GM12878 (cell line): ENCODE data around the gene SLC35F2. TPM values are rescaled to one million over a fixed set of nuclear protein-coding genes. Genes with fewer than 3 reads are reported as not detected.

Source experiments
- BHLHE40 ChIP-seq, 2 experiments: fragments of 450-650 bp in 1 of 2; IDR thresholded peaks; 2 replicates each; pipeline ENCODE4 v1.6.1; 2011 to 2017; ENCODE audit warnings: low read depth in 2 of 2, borderline replicate concordance in 1 of 2, improper control_type of control experiment in 1 of 2, low read length in 1 of 2, mild to moderate bottlenecking in 1 of 2
- CBFB ChIP-seq: IDR thresholded peaks from 2 replicates; pipeline ENCODE4 v1.6.1; 2016; ENCODE audit warnings: antibody characterized with exemption, low read depth
- EP300 ChIP-seq, 2 experiments: fragments of 150-350 bp in 1 of 2; IDR thresholded peaks; 2 replicates each; pipeline ENCODE4 v1.6.1; 2011 to 2012; ENCODE audit warnings: low read depth in 2 of 2, low read length in 2 of 2, borderline replicate concordance in 1 of 2, improper control_type of control experiment in 1 of 2, inconsistent platforms in 1 of 2; ENCODE audit not compliant: control insufficient read depth in 1 of 2
- GATAD2B ChIP-seq: fragments of 450-650 bp; conservative IDR thresholded peaks from 2 replicates; pipeline ENCODE4 v1.6.1; 2017; ENCODE audit warnings: low read depth, mild to moderate bottlenecking, moderate library complexity
- JUND ChIP-seq: IDR thresholded peaks from 2 replicates; pipeline ENCODE4 v1.6.1; 2012; ENCODE audit warnings: low read depth, mild to moderate bottlenecking, low read length, improper control_type of control experiment, moderate library complexity
- MEF2A ChIP-seq: IDR thresholded peaks from 2 replicates; pipeline ENCODE4 v1.6.1; 2011; ENCODE audit warnings: low read depth, mild to moderate bottlenecking, low read length, moderate library complexity; ENCODE audit not compliant: insufficient read depth
- MTA3 ChIP-seq: IDR thresholded peaks from 2 replicates; pipeline ENCODE4 v1.6.1; 2012; ENCODE audit warnings: low read length, inconsistent platforms, borderline replicate concordance
- NFIC ChIP-seq: IDR thresholded peaks from 2 replicates; pipeline ENCODE4 v1.6.1; 2012; ENCODE audit warnings: low read depth, mild to moderate bottlenecking, inconsistent platforms, low read length, moderate library complexity
- NFYB ChIP-seq: IDR thresholded peaks from 2 replicates; pipeline ENCODE4 v1.6.1; 2011; ENCODE audit warnings: low read depth, mild to moderate bottlenecking, low read length, improper control_type of control experiment, moderate library complexity; ENCODE audit not compliant: insufficient read depth
- NR2C1 ChIP-seq: fragments of 450-650 bp; IDR thresholded peaks from 2 replicates; pipeline ENCODE4 v1.6.1; 2017; ENCODE audit warnings: antibody characterized with exemption, mild to moderate bottlenecking, moderate library complexity
- SIX5 ChIP-seq: IDR thresholded peaks from 2 replicates; pipeline ENCODE4 v1.6.1; 2011; ENCODE audit warnings: mild to moderate bottlenecking, low read depth, low read length, moderate library complexity; ENCODE audit not compliant: severe bottlenecking
- SMARCA5 ChIP-seq: fragments of 450-650 bp; IDR thresholded peaks from 2 replicates; pipeline ENCODE4 v1.6.1; 2017; ENCODE audit warnings: mild to moderate bottlenecking
- ZNF24 ChIP-seq: fragments of 450-650 bp; IDR thresholded peaks from 2 replicates; pipeline ENCODE4 v1.6.1; 2017; ENCODE audit warnings: antibody characterized with exemption, mild to moderate bottlenecking
- ZNF384 ChIP-seq: IDR thresholded peaks from 2 replicates; pipeline ENCODE4 v1.6.1; 2012; ENCODE audit warnings: low read depth, mild to moderate bottlenecking, low read length, improper control_type of control experiment, borderline replicate concordance
- ZSCAN29 ChIP-seq: fragments of 450-650 bp; IDR thresholded peaks from 2 replicates; pipeline ENCODE4 v1.6.1; 2017; ENCODE audit warnings: mild to moderate bottlenecking, moderate library complexity
- polyA plus RNA-seq, 11 experiments: library from polyadenylated mRNA; depleted of rRNA in 4 of 11; unstranded in 6 of 11; stranded (reverse) in 5 of 11; fragments of >200 nt; fragmentation: Nextera tagmentation in 4 of 11; fragmentation: Illumina TruSeq in 1 of 11; extraction: Ambion mirVana in 4 of 11; extraction: Trizol in 1 of 11; gene quantifications; 1 replicate in 1 of 11; 2 replicates in 10 of 11; pipeline versions ENCODE4 v1.2.1 to v1.2.3, GENCODE V29; 2011 to 2016; ENCODE audit warnings: inconsistent platforms in 2 of 11, missing spikeins in 2 of 11, low read depth in 1 of 11
- total RNA-seq, 4 experiments: library from RNA; depleted of rRNA in 3 of 4; stranded (reverse); fragments of >200 nt in 3 of 4; fragmentation: Illumina TruSeq in 1 of 4; extraction: Trizol in 1 of 4; gene quantifications; 2 replicates each; pipeline versions ENCODE4 v1.2.1 to v1.2.3, GENCODE V29; 2013 to 2021
- TF ChIP-seq, protein P1 (sequence below): fragments of 450-650 bp; IDR thresholded peaks from 2 replicates; pipeline ENCODE4 v1.6.1; 2017; ENCODE audit warnings: mild to moderate bottlenecking, low read depth, inconsistent platforms; ENCODE audit not compliant: poor library complexity, severe bottlenecking
- TF ChIP-seq, protein P2 (sequence below): fragments of 450-650 bp; IDR thresholded peaks from 2 replicates; pipeline ENCODE4 v1.6.1; 2017; ENCODE audit warnings: antibody characterized with exemption, mild to moderate bottlenecking, moderate library complexity

Gene SLC35F2
- total and polyA plus RNA-seq, 10 of the 15 experiments (the other 5 are each of a cell fraction or from before 2014, with no cell fraction given), result 15.2 to 48.8 (median 40.1) TPM

GRCh38 chr11:107859459-107860239 is 1.1 kb upstream of the SLC35F2 start (continued):
- TF ChIP-seq EP300 (IDR thresholded peaks at IDR 0.05; ENCODE audit: borderline replicate concordance in 1 of 2, control insufficient read depth in 1 of 2, low read depth in 2 of 2, low read length in 2 of 2) (peak; percentile 26 to 78; a peak in 1 of 4 replicates), NR2C1 (no peak), GATAD2B (0 out of 2 replicates have a peak, but pooled peaks have one; percentile 33), ZNF384 (peak; percentile 75), ZNF24 (no peak), BHLHE40 (IDR thresholded peaks at IDR 0.05; ENCODE audit: borderline replicate concordance in 1 of 2, low read depth in 2 of 2, low read length in 1 of 2) (peak; percentile 23 to 41; a peak in 1 of 4 replicates), NFIC (no peak), ZSCAN29 (no peak), MEF2A (0 out of 2 replicates have a peak, but pooled peaks have one; percentile 25), SIX5 (no peak), CBFB (no peak), MTA3 (peak; percentile 12; the same call in 1 of the 2 replicates), NFYB (no peak), JUND (no peak), SMARCA5 (no peak)
- TF ChIP-seq, protein P1, sequence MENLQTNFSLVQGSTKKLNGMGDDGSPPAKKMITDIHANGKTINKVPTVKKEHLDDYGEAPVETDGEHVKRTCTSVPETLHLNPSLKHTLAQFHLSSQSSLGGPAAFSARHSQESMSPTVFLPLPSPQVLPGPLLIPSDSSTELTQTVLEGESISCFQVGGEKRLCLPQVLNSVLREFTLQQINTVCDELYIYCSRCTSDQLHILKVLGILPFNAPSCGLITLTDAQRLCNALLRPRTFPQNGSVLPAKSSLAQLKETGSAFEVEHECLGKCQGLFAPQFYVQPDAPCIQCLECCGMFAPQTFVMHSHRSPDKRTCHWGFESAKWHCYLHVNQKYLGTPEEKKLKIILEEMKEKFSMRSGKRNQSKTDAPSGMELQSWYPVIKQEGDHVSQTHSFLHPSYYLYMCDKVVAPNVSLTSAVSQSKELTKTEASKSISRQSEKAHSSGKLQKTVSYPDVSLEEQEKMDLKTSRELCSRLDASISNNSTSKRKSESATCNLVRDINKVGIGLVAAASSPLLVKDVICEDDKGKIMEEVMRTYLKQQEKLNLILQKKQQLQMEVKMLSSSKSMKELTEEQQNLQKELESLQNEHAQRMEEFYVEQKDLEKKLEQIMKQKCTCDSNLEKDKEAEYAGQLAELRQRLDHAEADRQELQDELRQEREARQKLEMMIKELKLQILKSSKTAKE, result peak; percentile 43
- TF ChIP-seq, protein P2, sequence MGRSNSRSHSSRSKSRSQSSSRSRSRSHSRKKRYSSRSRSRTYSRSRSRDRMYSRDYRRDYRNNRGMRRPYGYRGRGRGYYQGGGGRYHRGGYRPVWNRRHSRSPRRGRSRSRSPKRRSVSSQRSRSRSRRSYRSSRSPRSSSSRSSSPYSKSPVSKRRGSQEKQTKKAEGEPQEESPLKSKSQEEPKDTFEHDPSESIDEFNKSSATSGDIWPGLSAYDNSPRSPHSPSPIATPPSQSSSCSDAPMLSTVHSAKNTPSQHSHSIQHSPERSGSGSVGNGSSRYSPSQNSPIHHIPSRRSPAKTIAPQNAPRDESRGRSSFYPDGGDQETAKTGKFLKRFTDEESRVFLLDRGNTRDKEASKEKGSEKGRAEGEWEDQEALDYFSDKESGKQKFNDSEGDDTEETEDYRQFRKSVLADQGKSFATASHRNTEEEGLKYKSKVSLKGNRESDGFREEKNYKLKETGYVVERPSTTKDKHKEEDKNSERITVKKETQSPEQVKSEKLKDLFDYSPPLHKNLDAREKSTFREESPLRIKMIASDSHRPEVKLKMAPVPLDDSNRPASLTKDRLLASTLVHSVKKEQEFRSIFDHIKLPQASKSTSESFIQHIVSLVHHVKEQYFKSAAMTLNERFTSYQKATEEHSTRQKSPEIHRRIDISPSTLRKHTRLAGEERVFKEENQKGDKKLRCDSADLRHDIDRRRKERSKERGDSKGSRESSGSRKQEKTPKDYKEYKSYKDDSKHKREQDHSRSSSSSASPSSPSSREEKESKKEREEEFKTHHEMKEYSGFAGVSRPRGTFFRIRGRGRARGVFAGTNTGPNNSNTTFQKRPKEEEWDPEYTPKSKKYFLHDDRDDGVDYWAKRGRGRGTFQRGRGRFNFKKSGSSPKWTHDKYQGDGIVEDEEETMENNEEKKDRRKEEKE, result no peak
- TF ChIP-seq, all 136 proteins: peak for 17
